Measurements from ENCODE around the gene UNC79.

DNA sequence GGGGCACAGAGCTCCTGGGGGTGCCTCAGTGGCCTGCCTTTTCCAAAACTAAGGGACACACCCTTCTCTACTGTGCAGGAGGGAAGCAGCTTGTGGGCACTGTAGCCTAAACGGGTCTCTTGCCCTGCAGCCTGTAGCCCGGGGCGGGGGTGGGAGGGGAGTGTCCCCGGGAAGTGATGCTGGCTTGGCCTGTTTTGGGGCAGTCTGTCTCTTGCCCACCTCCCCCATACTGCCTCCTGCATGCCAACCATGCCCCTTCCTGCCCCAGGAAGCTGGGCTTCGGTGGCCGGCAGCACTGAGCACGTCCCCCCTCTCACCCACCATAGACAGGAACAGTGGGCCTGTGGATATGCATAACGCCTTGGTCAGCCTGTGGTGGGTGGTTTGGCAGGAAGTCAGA, 314.1 kb downstream of the UNC79 start:
- TF ChIP-seq, protein P1, sequence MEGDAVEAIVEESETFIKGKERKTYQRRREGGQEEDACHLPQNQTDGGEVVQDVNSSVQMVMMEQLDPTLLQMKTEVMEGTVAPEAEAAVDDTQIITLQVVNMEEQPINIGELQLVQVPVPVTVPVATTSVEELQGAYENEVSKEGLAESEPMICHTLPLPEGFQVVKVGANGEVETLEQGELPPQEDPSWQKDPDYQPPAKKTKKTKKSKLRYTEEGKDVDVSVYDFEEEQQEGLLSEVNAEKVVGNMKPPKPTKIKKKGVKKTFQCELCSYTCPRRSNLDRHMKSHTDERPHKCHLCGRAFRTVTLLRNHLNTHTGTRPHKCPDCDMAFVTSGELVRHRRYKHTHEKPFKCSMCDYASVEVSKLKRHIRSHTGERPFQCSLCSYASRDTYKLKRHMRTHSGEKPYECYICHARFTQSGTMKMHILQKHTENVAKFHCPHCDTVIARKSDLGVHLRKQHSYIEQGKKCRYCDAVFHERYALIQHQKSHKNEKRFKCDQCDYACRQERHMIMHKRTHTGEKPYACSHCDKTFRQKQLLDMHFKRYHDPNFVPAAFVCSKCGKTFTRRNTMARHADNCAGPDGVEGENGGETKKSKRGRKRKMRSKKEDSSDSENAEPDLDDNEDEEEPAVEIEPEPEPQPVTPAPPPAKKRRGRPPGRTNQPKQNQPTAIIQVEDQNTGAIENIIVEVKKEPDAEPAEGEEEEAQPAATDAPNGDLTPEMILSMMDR (IDR thresholded peaks at IDR 0.05; ENCODE audit: insufficient read depth, low read length, poor library complexity, severe bottlenecking): no peak
- no peak for TF ChIP-seq EZH2phosphoT487 (conservative IDR thresholded peaks at IDR 0.05; ENCODE audit: low read length)
